Measurements from ENCODE around the gene CRYBA4.
A peak's percentile ranks its signal among the peaks of the same experiment; 100 is the strongest.

Gene CRYBA4

DNA sequence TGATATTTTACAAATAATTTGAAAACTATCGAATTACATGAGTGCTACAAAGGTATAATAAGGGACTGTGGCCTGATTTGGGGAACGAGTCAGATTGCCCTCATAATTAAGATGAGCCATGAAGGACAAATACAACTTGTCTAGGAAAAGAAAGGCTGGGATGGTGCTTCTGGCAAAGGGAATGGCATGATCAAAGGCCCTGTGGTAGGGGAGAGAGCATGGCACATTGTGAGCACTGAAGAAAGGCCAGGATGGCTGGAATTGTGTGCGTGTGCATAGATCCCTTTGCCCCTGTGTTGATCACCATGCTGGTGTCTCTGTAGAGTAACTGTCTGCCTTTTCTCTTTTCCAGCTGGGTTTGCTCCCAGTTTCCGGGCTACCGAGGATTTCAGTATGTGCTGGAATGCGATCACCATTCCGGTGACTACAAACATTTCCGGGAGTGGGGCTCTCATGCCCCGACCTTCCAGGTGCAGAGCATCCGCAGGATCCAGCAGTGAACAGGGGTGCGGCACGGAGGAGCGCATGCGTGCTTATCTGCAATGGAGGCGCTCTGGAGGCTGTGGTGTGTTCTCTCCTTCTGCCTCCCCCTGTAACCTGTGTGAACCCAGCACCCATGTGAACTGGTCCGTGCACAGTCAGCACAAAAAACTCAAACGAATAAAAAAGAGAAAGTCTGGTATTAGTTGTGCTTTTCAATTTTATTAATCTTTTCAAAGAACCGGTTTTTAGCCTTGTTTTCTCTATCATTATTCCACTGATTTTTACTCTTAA is 8.4 kb downstream of the CRYBA4 start:
- DNase-seq: no peak

DNA sequence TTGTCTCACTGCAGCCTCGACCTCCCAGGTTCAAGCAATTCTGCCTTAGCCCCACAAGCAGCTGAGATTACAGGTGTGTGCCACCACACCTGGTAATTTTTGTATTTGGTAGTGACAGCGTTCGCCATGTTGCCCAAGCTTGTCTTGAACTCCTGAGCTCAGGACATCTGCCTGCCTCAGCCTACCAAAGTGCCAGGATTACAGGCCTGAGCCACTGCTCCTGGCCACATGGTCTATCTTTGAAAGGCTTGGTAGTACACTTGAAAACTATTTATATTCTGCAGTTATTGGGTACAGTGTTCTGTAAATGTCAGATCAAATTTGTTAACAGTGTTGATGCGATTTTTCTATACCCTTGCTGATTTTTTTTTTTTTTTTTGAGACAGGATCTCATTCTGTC is 9.5 kb downstream of the CRYBA4 start:
- no peak for DNase-seq

DNA sequence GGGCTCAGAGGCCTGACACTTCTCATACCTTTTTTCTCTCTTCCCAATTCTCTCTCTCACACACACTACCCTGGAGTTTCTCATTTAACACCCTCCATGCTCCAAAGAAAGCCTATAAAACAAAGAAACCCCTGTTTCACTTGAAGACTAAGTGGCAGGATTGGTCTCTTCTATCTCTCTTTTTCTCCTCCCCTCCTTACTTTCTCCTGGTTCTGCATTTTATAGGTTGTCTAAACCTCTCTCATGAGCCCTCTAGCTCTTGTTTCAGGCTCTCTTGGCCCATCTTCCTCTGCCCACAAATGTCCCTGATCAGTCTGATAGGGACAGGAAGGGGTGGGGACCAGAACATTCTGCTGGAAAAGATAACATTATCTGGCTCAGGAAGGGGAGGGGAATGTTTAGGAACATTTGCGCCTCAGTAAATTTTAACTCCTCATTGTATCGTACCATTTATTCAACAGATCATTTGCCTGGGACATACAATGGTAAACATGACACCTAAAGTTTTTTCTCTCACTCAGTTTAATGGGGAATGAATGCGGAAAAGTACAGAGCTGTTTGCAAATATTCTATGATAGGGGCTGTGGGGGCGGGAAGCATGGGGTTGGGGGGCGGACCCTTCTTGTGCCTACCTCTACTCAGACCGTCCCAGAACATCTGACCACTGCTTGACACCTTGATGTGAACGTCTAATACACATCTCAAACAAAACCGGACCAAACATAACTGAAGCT is 10.8 kb downstream of the CRYBA4 start:
- DNase-seq: no peak

DNA sequence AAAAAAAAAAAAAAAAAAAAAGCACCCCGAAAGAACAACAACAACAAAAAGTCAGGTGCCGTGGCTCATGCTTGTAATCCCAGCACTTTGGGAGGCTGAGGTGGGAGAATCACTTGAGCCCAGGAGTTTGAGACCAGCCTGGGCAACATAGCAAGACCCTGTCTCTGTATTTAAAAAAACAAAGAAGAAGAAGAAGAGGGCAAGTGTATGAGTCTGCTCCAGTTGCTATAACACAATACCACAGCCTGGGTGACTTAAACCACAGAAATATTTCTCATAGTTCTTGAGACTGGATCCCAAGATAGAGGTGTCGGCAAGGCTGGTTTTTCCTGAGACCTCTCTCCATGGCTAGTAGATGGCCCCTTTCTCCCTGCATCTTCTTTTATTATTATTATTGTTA is 12.4 kb downstream of the CRYBA4 start:
- no peak for DNase-seq

DNA sequence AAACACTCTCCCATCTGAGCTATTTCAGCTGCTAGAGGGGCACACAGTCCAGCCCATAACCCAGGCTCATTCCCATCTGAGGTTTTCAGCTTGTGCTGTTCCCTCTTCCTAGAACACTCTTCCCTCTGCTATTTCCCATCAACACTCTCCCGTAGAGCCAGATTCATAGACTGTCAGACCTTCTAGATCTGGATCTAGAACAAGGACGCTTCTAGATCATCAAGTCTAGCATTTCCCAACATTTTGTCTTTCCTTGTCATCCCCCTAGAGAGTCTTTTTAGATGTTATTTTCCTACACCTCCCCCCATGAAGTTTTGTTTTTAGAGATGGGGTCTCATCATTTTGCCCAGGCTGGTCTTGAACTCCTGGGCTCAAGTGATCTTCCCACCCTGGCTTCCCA is 13.4 kb downstream of the CRYBA4 start:
- DNase-seq: no peak

DNA sequence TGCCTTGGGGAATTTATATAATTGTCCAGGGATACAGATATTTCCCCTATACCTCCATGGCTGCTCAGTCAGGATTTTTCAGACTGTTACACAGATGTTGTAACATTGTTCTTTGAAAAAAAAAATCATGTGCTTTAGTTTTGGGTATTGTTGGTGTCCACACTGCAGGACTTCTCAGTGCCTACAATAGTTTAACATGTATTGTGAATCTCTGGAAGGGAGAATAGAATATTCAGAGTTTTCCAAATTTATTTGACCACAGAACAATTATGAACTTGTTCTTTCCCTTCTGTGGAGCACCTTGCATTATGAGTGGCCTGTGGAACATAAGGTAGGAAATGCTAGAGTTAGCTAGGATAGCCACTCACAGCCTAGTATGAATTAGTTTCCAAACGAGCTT is 14.5 kb downstream of the CRYBA4 start:
- no peak for DNase-seq

DNA sequence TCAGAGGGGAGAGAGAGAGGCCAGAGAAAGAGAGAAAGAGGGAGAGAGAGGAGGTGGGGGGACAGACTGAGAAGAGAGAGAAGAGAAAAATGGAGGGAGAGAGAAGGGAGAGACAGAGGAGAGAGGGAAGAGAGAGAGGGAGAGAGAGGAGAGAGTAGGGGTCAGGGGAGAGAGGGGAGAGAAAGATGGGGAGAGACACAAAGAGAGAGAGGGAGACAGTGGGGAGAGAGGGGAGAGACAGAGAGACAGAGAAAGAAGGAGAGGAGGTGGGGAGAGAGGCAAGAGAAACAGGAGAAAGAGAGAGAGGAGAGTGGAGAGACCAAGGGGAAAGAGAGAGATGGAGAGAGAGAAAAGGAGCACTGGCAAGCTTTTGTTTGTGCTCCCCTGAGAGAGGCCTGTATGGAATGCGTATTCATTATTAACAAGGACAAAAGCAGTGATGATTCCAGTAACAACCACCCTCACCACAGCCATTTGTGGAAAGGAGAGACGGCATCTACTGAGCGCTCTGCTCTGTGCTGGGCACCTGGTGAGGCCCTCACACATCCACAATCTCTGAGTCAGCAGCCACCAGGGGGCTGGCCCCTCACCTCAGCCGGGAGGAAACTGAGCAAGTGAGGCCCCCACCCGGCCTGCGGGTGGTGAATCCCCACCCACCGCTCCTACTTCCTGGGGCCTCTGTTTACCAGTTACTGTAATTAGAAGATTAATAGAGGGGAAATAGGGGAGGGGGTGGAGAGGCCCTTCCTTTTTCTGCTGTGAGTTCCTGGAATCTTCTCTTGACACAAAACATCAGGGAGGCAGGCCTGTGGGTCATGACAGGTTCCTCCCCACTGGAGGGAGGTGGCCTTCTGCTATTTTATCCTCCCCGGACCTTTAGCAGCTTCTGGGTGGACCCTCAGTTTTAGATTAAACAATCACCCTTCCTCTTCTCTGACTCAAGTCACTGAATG is 21.0 kb downstream of the CRYBA4 start:
- DNase-seq: no peak

DNA sequence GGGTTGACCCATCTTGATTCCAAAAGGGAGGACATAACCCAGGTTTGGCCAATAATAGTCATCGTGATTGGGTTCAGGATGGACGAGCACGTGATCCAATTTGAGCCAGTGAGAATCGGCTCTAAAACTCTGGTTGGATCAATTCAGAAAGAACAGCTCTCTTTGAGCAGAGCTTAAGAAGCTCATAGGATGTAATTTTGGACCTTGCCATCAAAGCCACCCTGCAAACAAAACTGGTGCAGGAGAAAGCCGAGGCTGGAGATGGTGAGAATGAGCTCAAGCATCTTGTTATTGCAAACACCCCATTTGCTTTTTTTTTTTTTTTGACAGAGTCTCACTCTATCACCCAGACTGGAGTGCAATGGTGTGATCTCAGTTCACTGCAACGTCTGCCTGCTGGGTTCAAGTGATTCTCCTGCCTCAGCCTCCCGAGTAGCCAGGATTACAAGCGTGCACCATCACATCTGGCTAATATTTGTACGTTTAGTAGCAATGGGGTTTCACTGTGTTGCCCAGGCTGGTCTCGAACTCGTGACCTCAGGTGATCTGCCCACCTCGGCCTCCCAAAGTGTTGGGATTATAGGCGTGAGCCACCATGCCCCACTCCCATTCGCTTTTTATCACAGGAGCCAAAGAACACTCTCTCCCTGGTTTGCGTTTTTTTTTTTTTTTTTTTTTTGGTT is 21.8 kb downstream of the CRYBA4 start:
- no peak for DNase-seq

DNA sequence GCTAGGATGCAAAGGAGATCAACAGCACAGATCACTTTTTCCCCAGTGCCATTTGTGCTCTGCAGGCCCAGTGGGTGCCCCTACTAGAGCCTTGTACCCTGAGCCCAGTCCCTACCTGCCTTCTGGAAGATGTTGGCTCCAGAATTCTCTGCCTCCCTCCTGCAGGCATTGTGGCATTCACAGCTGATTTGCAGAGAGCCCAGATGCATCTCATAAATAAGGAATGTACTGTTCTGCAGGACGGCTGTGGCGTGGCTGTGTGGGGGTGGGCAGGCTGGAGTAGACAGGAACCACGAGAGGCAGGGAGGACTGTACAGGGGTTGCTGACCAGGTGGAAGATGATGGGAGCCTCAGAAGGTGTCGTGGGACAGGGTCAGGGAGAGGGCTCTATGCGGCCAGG is 24.4 kb downstream of the CRYBA4 start:
- DNase-seq: no peak

DNA sequence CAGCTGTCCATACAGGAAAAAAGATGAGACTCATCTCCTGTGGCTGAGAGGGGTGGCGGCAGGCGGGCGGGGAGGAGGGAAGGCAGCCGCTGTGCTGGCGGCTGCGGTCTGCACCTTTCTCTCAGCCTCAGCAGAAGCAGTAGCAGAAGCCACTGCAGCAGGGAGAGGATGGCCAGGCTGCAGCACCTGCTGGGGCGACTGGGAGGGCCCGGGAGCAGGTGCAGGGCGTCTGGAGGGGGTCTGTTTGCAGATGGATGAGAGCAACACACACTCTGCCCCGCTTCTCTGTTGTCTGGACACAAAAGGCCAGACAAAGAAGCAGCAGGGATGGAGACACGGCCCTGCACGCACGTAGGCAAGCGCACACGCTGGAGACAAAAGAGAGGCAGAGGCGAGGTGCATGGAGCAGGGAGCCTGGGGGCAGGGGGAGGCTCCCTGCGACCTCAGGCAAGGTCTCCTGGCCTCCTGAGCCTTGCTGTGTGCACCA is 26.3 kb downstream of the CRYBA4 start:
- DNase-seq: no peak

DNA sequence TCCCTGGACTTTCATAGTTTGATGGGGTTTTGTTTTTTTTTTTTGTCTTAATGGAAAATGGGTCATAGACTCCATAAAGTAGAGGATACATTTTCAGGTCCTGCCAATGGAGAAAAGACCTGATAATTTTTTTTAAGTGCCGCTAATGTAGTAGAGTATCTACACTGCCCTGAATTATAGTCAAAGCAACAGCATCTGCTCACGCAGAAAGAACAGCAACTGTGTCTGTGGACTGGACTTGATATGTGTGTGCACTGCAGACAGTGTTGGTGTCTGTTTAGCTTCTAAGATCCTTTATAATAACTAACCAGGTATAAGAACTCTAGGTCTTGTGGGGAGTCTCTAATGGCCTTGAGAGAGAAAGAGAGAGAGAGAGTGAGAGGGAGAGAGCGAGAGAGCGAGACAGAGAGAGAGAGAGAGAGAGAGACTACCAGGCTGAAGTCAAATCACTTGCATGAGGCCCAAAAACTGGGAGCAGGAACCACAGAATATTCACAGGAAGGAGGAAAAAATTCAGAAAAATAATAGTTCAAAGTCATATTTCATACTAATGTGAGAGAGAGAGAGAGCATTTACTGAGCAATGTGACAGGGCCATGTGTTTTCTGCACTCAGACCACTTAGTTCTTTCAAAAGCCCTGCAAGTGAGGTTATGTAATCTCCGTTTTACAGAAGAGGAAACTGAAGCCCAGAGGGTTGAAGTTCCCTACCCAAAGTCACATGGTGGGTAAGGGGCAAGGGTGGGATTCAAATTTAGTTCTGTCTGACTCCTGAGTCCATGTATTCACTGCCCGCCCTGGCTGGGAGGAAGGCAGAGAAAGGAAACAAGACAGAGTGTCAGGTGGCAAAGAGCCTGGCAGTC is 27.0 kb downstream of the CRYBA4 start:
- no peak for DNase-seq

DNA sequence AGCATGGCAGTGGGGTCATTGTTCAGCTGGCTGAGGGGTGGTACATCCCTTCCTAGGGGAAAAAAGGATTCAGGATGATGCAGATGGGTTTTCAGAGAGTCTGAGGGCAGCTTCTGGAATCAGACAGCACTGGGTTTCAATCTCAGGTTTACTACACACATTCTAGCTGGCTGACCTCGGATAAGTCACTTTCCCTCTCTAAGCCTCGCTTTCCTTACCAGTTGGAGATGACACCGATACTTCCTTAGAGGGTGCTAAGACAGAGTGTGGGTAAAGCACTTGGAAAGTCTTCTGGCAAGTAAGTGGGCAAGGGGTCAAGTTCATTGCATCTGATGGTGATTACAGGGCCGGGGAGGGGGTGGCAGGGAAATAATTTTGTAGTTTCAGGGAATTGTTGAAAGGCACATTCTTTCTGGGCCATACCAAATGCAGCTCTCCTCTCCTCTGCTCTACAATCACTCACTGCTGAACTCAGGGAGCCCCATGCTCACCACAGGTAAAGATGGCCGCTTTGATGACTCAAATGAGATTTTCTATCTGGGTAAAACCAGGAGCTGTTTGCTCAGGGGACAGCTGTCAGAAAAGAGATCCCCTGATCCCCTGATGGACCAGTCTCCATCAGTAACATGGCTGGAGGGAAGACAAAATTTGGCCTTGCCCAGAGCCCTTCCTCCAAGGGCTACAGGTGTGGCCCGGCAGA is 29.1 kb downstream of the CRYBA4 start:
- no peak for DNase-seq

DNA sequence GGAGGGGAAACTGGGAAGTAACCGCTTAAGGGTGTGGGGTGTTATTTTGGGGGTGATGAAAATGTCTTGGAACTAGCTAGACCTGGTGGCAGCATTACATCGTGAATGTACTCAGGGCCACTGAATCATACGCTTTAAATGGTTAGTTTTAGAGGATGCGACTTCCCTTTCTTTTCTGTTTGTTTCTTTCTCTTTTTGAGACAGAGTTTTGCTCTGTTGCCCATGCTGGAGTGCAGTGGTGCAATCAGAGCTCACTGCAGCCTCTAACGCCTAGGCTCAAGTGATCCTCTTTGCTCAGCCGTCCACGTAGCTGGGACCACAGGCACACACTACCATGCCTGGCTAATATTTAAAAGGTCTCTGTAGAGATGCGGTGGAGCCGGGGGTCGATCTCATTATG is 30.1 kb downstream of the CRYBA4 start:
- DNase-seq: no peak

DNA sequence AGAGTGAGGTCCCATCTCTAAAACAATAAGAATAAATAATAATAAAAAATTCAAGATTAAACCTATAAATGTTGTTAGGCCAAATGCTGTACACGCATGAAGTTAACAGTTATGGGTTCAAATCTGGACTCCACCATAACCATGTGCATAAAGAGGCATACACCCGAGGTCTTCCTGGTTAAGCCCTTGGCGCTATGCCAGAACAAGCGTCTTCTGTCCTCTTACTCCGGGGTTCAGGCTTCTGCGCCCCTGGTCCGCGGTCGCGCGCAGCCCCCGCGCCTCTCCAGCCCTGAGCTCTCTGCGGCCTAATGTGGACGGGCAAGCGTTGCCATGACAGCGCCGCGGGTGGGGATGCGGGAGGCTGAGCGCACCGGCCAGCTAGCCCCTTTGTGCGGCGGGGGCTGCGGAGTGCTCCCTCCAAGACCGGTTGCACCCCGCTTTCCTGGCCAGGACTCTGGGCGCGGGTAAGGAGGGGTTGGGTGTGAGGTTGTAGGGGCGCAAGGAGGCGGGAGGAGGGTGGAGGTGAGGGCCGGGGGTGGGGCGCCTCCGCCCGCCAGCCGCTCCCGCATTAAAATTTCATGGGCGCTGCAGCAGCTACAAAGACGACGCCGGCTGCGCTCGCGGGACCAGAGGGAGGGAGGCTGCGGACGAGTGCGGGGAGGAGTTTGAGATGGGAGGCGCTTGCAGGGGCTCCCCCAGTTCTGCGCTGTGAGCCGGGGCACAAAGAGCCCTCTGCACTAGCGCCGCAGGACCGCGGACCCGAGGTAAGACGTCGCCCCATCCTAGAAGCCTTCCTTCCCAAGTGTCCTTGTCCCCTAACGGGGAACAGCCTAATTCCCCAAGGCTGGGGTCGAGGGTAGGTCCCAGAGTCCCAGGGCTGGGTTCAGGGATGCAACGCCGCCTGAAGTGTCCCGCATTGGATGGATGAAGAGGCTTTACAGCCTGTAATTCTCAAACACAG is 35.4 kb downstream of the CRYBA4 start, which contains the start of gene MIAT:
MIAT (plus strand) TSS at position 698 of the 961 bp plus-strand sequence.
- DNase-seq: no peak

DNA sequence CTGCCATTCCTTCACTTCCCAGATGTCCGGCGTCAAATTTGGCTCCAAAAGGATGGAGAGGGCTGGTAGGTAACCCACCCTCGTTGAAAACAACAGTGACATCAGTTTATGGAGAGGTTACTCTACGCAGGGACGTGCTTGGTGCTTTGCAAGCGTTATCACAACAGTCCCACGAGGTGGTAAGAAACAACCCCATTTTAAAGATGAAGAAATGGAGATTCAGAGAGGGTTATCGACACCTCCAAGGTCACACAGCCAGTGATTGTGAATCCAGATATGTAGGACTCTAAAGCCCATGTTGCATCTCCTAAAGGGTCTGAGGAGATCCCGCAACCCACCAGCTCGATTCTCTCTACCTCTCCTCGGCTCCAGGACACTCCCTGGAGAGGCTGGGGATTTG is 36.4 kb downstream of the CRYBA4 start:
- no peak for DNase-seq

DNA sequence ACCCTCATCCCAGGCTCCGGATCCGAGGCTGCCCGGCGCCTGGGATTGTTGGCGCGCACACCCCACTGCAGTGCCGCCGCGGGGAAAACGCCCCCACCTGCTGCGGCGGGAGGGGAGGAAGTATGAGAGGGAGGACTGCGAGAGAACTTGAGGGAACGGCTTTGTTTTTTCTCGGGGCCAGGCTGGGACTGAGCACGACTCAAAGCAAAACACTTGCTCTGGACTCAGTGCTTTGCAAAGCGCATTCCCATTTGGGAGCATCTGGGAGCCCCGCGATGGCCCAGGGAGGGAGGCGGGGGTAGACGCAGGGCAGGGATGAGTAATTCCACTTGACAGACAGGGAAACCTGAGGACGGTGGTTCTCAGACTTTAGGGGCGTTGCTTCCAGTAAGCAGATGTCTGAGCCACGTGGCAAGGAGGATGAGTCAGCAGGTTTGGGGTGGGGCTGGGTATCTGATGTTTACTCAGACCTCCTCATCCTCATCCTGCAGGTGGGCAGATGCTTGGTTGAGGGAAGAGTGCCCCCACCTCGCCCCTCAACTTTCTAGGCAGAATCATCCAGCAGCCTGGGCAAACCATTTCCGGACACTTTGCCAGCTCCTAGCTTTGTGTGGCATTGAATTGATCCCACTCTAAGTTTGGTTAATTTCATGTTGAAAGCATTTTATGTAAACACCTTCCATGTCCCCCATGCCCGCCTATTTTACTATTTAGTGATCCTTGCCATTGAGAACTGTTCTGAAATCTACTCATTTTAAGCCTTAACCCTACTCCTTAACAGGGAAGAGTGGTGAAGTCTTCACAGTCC is 37.1 kb downstream of the CRYBA4 start:
- DNase-seq: peak in 4 of 14 donors; percentile 11 to 67 (median 19)

DNA sequence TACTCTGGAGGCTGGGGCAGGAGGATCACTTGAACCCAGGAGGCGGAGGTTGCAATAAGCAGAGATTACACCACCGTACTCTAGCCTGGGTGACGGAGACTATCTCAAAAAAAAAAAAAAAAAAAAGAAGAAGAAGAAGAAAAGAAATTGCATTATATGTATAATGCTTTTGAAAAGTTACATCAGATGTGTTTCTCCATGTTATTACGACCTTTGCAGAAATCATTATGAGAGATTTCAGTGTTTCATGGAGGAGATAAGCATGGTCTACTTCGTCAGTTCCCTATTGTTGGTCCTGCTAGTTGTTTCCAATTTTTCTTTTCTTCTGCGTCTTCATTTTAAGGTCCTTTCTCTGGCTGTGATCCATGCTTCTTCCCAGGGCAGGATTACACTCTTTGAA is 38.6 kb downstream of the CRYBA4 start:
- DNase-seq: no peak

DNA sequence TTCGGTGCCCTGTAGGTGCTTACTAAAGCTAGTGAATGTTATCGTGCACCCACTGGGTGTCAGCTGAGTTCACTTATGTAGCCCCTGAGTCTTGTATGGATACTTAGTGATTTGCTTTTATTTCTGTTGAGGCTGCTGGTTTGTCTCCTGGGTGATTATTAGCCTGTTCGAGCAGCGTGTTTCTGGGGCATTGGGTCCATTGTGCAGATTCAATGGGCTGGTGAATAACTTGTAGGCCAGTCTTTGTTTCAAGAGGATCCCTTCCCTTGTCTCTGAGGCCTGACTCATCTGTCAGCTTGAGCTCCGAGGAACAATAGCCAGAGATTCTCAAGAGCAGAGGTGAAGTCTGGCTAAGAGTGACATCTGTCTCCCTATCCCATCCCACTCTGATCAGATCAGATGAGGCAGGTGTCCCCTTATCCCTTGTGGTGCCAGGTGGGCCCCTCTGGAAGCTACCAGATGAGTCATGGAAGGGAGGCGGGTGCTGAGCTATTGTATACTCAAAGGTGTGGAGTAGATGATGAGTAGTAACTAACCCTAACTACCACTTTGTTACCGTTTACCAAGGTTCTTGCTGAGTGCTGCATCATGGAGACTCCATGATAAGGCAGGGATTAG is 39.3 kb downstream of the CRYBA4 start:
- DNase-seq: no peak

Measured in C1 segment of cervical spinal cord (tissue), 14 donors.